GM21423 (cell line): Measurements from ENCODE around the gene ADNP.
"Not testable (repeated sequence)": the region's sequence is repeated elsewhere in the genome, so short reads cannot be mapped to it uniquely, and the experiment has no call there.

Experiments
- ATAC-seq: cut with Tn5 transposase; IDR thresholded peaks from one replicate; pipeline ENCODE4 v1.9.1; 2021; ENCODE audit warnings: mild to moderate bottlenecking, moderate library complexity; ENCODE audit not compliant: unreplicated experiment

Gene ADNP

DNA sequence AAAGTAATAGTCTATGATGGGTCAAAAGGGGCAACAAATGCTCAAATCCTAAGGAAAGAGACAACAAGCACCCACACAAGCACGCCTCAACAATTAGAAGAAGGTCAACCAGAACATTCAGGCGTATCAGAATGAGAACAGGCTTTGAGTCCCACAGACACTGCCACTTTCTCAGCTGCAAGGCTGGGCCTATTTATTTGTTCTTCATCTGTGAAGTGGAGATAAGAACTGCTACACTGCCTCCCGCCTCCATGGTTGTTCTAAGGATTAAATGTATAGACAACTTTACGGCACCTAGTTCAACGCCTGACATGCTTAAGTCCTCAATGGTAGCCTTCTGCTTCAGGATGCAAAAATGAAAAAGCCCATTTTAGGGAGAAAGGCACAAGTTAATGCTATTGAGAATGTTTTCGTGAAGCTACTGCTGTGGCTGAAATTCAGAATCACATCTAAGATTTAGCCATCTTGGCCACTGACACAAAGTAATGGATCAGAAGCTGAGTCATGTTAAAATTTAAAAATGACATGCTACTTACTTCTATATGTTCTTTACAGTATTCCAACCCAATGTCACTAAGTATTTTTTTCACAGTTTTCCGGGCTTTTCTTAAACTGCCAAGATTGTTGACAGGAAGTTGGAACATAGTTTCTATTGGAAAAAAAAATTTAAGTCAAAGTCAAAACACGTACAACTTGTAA is 27.7 kb downstream of the ADNP start:
- no peak for ATAC-seq

DNA sequence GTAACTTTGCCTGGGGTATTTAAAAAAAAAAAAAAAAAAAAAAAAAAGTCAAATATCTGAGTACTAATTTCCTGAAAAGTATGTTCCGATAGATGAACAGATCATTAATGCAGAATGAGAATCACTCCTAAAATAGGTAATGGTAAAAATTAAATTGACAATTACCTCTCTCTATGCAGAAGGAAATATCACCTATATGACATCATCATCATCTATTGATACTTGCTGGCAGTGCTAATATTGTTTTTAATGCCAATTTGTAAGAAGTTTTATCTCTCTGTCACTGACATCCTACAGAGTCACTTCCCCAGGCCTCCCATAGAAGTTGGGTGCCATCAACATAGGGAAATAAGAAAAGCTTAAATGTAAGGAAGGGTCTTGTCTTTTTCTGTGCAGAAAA is 29.9 kb downstream of the ADNP start:
- no peak for ATAC-seq

DNA sequence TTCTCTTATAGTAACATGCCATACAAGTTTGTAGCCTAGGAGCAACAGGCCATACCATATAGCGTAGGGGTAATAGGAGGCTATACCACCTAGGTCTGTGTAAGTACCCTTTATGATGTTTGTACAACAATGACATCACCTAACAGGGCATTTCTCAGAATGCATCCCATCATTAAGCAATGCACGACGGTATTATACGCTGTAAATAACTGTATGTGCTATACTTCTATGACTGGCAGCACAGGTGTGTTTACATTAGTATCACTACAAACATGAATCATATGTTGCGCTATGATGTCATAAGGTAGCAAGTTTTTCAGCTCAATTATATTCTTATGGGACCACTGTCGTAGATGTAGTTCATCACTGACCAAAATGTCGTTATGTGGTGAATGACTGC is 31.0 kb downstream of the ADNP start:
- ATAC-seq = no peak

DNA sequence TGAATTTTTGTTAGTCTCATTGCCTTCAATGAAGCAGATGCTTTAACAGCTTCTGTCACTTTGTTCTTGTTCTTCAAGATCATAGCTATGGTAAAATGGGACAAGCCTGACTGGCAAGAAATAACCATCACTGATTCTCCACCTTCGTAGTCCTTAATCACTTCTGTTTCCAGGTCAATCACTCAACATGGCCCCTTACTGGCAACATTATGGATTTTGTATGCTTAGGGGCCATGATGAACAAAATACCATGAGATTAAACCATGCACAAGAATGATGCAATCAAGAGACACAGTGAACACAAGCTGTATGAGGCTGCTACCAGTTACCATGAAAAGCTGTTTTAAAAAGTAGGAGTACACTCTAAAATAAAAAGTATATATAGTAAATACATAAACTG is 32.8 kb downstream of the ADNP start:
- no peak for ATAC-seq

DNA sequence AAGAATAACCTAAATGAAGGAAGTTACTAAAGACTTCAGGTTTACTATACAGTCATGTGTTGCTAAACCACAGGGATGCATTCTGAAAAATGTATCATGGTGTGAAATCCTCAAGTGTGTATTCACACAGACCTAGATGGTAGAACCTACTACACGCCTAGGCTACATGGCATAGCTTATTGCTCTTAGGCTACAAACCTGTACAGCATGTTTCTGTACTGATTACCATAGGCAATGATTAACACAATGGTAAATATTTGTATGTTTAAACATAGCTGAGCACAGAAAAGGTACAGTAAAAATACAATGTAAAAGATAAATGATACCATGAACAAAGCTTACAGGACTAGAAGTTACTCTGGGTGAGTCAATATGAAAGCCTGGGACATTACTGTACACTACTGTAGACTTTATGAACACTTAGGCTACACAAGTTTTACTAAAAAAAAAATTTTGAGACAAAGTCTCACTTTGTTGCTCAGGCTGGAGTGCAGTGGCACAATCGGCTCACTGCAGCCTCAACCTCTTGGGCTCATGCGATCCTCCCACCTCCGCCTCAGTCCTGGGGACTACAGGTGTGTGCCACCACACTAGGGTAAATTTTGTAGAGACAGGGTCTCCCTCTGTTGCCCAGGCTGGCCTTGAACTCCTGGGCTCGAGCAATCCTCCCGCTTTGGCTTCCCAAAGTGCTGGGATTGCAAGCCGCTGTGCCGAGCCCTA is 36.0 kb downstream of the ADNP start:
- no peak for ATAC-seq

DNA sequence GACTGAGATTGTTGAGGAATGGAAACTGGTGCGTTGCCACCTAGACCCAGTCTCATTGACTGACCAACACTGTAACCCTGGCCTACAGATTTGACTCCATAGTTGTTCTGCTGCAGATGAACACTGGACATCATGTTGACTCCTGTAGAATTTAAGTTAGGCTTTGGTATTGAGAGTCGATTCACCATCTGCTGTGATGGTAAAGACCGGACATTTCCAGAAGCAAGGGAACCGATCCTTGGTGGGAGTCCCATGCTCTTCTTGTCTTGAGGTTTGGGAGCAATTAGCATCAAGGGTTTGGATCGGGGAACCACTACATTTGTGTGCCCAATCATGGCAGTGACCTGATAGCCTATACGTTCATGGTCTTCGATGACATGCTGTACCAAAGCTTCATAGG is 37.6 kb downstream of the ADNP start:
- ATAC-seq = no peak

DNA sequence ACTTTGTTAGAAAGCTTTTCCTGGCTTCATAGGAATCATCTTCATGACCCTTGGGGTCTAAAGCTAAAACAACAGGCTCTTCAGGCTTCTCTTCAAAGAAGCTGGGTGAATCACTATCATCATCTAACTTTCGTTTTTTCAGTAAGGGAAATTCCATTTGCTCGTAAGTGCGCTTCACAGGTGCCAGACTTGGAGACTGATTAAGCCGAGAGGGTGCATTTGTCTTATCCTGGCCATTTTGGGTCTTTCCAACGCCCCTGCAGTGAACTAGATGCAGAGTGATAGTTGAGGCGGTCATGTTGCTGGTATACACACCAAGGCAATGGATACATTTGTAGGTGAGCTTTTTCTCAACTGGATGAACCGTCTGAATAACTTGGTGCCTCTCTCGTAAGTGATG is 38.8 kb downstream of the ADNP start:
- ATAC-seq = no peak

DNA sequence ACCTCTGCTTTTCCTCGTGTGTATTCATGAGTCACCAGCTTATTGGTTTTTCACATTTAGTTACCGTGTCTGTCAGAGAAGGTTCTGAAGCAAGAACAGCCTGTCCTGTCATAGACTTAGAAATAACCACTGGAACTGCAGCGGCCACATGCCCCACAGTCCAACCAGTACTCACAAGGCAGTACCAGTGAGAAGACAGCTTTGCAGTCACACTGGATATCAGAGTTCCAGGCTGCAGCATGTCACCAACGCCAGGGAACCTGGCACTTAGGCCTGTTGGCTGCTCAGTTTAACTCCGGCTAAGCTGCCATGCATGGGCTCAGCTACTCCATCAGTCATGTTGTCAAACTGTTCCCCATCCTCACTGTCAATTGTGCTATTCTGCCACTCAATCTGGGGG is 40.1 kb downstream of the ADNP start:
- ATAC-seq = no peak

DNA sequence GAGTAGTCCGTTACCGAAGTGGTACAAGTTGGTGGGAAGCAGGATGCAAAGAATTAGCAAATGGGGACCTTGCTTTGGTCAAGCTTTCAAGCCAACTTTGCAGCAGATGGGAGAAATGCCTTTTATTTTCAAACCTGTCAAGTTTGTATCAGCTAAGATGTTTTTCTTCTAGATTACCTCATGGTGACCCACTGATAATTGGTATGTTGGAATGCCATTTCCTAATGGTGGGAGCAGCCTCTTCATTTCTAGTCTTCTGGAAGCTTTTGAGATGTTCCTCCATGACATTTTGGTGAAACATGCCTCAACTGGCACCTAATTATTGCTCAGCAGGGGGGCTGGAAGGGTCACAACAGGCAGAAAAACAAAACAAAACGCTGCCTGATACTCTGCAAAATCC is 43.7 kb downstream of the ADNP start:
- ATAC-seq = no peak

DNA sequence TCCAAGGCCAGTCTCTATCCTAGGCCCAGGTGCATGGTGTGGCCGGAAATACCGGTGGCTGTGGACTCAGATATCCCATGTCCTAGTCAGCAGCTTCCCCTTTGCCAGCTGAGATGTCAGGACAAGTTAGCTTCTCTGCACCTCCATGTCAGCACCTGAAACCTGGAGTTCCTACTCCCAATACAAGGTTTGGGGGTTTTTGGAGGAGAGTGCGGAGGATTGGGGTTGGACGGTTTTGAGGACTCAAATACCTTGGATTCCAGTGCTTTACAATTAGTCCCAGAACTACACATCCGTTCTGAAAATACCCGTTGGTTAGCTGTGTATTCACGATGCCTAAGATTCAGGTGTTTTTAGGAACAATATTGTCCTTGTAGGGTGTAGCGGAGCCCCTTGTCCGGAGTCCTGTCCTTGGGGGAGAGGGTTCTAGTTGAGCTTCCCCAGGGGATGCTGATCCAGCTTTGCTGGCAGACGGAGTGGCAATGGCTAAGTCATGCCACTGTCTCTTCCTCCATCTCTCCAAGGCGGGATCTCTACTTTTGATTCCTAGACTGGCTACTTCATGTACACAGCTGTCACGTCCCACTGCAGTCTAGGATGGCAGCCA is 45.0 kb downstream of the ADNP start:
- no peak for ATAC-seq

DNA sequence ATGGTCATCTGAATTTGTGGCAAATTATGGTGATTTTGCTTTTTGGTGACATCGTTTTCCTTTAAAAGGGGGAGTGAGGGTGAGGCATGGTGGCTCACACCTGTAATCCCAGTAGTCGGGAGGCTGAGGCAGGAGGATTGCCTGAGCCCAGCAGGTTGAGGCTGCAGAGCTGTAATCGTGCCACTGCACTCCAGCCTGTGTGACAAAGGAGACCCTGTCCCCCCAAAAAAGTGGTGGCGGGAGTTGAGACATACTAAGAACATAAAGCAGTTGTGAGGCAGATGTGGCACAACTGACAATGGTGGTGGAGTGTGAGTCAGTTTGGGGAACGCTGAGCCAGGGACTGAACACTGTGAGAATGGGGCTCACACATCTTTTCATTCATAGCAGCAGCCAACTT is 45.5 kb downstream of the ADNP start:
- no peak for ATAC-seq

DNA sequence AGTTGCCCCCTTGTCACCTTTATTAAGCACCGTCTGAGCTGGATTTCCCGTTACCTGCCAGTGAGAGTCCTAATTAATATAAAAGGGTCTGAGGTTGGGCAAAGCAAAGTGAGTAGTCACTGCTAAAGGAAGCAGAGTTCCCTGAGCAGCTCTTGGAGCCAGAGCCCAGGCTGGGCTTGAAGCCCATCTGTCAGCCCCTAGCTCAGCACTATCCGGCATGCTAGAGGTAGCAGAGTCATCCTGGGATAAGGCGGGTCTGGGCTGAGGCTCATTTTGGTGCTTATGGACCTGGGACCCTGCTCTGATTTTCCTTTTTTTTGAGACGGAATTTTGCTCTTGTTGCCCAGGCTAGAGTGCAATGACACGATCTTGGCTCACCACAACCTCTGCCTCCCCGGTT is 46.2 kb downstream of the ADNP start:
- no peak for ATAC-seq

DNA sequence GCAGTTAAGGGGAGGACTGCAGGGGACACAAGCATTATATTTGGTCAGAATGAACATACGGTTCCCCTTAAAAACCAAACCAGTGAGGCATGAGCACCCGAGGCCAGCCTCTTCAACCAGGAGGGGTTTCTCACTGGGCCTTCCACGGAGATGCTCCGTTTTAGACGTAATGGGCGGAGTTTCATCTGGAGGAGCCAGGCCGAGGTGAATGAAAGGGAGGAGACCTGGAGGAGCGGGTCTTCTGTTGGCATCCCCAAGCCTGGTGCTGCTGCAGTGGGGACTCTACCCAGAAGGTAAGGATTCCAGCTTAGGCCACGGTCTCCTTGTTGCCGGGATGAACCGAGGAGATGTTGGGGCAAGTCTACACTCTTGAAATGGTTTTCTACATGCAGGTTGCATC is 47.4 kb downstream of the ADNP start:
- no peak for ATAC-seq

DNA sequence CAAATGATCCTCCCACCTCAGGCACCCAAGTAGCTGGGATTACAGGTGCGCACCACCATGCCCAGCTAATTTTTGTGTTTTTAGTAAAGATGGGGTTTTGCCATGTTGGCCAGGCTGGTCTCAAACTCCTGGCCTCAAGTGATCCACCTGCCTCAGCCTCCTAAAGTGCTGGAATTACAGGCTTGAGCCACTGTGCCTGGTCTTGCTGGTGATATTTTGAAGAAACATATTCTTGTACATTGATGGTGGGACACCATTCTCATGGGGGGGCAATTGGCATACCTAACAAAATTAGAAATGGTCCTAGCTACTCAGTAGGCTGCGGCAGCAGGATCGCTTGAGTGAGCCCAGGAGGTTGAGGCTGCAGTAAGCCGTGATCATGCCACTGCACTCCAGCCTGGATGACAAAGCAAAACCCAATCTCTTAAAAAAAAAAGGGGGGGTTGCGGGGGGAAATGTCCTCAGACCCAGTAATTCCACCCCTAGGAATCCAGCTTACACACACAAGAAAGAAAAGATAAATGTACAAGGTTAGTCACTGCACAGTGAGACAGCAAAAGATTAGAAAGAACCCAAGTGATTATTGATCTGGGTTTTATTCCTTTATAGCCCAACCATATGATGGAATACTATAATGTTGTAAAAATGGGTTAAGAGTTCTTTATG is 49.3 kb downstream of the ADNP start:
- ATAC-seq = not testable (repeated sequence)

DNA sequence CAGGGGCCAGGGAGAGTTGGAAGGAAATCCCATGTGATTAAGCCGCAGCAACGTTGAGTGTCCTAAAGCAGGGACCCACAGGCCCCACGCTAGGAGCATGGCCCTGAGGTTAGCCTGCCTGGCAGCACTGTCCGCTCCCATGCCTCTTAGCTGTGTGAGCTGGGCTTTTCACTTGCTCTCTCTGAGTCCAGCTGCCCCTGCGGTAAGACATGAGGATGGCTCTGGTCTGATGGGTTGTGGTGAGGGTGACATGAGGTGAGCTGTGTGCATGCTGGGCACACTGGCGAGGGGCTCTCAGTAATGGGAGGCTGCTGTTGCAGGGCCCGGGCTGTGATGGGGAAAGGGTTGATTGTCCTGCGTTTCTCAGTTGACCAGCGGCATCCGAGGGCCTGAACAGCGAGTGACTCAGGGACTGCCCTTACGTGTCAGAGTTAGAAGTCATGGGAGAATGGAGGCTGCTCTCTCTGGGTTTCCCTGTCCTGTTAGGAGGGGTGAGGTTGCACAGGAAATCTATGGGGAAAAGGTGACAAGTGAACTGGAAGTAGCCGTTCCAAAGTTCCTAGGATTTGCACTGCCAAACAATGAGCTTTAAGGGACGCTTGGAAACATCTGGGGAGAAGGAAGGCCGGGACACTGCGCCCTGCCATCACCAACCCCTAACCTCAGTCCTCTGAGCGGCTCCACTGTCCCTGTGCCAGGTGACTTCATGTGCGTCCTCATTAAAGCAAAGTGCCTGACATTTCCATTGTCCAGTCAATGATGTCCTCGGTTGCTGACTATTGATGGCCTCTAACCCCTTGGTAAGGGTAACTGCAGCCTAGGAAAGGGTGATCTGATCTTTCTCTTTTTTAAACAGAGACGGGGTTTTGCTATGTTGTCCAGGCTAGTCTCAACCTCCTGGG is 51.3 kb downstream of the ADNP start:
- ATAC-seq = no peak

DNA sequence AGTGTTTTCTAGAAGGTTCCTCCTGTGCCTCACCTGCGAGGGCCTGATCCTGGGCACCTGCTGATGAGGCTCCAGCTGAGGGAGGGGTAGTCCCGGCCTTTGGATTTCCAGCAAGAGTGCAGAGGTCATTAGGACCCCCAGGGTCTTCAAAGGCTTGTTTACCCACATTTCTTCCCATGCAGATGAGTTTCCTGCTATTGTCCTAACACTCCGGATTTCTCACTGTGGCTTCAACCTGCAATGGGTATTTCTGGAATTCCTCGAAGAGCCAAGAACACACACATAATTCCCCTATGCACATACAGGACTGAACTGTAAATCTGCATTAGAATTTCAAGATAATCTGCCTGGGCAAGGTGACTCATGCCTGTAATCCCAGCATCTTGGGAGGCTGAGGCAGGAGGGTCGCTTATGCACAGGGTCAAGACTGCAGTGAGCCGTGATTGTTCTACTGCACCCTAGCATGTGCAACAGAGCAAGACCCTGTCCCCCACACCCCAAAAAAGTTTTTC is 53.9 kb downstream of the ADNP start:
- no peak for ATAC-seq

DNA sequence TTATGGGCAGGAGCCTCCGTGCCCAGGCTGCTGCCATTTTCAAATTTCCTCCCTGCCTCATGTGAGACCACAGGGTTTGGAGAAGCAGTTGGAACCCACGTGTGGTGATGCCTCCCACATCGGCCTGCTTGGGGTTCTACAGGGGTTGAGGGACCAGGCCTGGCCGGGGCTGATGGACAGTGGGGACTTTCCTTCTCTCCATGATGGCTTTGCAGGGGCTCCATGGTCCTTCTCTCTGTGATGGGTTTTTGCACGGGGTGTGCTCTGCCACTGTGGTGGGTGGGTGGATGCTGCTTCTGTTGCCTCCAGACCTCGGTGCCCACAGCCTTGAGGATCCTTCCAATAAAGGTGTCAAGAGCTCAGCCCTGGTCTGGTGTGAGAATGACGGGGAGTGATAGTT is 54.4 kb downstream of the ADNP start:
- ATAC-seq = no peak

DNA sequence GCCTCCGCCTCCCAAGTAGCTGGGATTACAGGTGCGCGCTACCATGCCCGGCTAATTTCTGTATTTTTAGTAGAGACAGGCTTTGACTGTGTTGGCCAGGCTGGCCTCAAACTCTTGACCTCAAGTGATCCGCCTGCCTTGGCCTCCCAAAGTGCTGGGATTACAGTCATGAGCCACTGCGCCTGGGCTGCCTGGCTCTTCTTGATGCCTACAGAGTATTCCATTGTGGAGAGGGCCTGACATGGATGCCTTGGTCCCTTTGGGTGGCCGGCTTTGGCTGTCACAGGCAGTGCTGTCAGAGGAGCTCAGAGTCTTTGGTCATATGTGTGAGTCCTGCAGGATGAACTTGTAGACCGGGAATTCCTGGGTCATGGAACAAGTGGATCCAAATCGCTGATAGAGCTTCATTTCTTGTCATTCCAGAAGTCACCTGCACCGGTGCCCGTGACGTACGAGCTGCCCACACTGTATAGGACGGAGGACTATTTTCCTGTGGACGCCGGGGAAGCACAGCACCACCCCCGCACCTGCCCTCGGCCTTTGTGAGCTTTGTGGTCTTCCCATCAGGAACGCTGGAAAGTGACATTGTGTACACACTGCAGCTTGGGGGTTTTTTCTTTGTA is 55.1 kb downstream of the ADNP start:
- no peak for ATAC-seq

DNA sequence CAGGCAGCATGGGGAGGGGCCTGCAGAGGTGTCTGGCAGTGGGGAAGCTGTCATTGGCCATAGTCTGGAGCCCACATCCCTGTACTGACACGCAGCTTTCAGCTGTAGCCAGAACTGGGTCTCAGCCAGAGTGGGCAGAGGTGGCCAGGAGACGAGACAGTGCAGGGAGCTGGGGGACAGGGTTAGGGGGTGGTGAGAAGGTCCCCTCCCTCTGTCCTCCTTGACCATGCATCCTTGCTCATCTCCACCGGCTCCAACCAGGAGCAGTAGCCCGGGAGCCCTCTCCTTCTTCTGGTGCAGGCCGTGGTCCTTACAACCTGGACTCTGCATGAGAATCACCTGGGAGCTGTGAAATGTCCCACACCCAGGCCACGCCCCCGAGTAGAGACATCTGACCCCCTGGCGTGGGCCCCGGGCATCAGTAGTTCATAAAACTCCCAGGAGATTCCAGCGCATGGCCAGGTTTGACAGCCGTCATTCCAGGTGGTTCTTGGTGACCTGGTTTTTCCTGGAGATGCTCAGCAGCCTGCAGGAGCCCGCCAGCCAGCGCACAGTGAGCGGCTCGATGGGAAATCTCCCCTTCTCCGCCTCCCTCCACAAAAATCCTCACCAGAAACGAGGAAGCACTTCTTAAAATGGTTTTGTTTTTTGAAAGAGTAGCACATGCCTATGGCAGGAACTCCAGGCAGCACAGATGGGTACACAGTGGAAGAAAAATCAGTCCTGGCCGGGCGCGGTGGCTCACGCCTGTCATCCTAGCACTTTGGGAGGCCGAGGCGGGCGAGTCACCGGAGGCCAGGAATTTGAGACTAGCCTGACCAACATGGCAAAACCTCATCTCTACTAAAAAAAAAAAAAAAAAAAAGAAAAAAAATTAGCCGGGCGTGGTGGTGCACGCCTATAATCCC is 56.2 kb downstream of the ADNP start:
- ATAC-seq = no peak
